HG02763 (cell line): ENCODE data around the gene NOS2.
"Not testable (repeated sequence)": the region's sequence is repeated elsewhere in the genome, so short reads cannot be mapped to it uniquely, and the experiment has no call there.

Source experiments
- ATAC-seq: cut with Tn5 transposase; IDR thresholded peaks from one replicate; pipeline ENCODE4 v1.9.1; 2021; ENCODE audit warnings: mild to moderate bottlenecking, moderate library complexity; ENCODE audit not compliant: unreplicated experiment

NOS2 gene

GRCh38 chr17:27793168-27793905, 7.0 kb downstream of the NOS2 start:
- no peak for ATAC-seq

- no peak for ATAC-seq
Measured at GRCh38 chr17:27792095-27792494, 8.2 kb downstream of the NOS2 start.

- no peak for ATAC-seq
Measured at GRCh38 chr17:27788919-27789318, 11.4 kb downstream of the NOS2 start.

GRCh38 chr17:27783440-27784350, 16.6 kb downstream of the NOS2 start:
- ATAC-seq, result no peak

- ATAC-seq, result no peak
Measured at GRCh38 chr17:27782791-27783206, 17.5 kb downstream of the NOS2 start.

GRCh38 chr17:27780828-27781404, 19.4 kb downstream of the NOS2 start:
- no peak for ATAC-seq

- ATAC-seq, result no peak
Measured at GRCh38 chr17:27780092-27780827, 20.1 kb downstream of the NOS2 start.

- no peak for ATAC-seq
Measured at GRCh38 chr17:27778183-27778582, 22.1 kb downstream of the NOS2 start.

GRCh38 chr17:27776882-27777624, 23.3 kb downstream of the NOS2 start:
- ATAC-seq, result no peak

GRCh38 chr17:27771586-27771985, 28.7 kb downstream of the NOS2 start:
- no peak for ATAC-seq

GRCh38 chr17:27770877-27771276, 29.5 kb downstream of the NOS2 start:
- ATAC-seq, result no peak

- no peak for ATAC-seq
Measured at GRCh38 chr17:27768858-27769410, 31.4 kb downstream of the NOS2 start.

- ATAC-seq, result no peak
Measured at GRCh38 chr17:27766438-27766837, 33.9 kb downstream of the NOS2 start.

- no peak for ATAC-seq
Measured at GRCh38 chr17:27765353-27765752, 35.0 kb downstream of the NOS2 start.

- ATAC-seq, result no peak
Measured at GRCh38 chr17:27764589-27764988, 35.7 kb downstream of the NOS2 start.

GRCh38 chr17:27762527-27763305, 37.6 kb downstream of the NOS2 start:
- no peak for ATAC-seq

GRCh38 chr17:27760931-27761330, 39.4 kb downstream of the NOS2 start:
- ATAC-seq, result not testable (repeated sequence)

GRCh38 chr17:27760069-27760885, 40.1 kb downstream of the NOS2 start:
- ATAC-seq, result no peak
